ENCODE data around the gene FAM181A.

FAM181A gene

DNA sequence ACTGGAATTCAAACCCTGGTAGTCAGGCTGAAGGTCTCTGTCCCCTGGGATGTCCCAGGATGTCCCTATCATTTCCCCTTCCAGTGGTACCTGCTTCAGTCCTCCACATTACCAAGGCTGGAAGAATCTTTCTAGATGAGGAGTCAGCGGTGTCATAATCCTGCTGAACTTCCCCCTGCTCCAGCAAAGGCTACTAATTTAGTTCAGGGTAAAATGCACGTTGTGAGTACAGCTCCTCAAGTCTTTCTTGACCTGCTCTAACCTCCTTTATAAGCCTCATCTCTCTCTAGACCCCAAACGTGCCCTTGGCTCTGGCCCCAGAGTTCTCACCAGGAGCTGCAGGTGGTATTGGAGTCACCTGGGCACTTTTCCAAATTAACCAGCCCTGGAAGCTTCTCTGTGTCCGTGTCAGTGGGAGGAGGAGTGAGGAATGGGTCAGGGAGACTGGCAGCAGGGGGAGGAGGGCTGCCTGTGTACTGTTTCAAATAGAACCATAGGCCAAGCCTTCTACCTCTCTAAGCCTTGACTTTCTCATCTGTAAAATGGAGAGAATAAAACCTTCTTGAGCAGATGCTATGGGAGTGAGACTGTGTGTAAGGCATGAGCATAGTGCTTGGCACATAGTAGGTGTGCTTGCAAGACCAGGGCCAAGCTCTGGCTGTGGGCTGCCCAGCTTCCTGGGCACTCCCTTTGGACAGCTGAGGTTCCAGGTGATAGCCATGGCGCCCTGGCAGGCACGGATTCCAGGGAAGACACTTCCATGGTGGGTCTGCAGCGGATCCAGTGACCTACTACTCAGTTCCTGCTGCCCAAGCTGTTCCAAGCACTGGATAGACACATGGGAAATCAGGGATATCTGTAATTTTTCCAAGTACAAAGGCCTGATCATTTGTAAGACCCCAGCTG, 24.7 kb downstream of the FAM181A start:
- Histone ChIP-seq H3K79me2 (ENCODE audit: insufficient read depth, low read length) (no peaks in the 10 kb centered on the region), H3K9me3 (ENCODE audit: insufficient read depth, low read length) (no peaks in the 10 kb centered on the region), H2AFZ (ENCODE audit: low read depth, low read length, severe bottlenecking) (no peak overlapping the region), H3K36me3 (ENCODE audit: low read length) (peaks cover 4% of the 10 kb centered on the region), H3K27me3 (ENCODE audit: low read length) (no peaks in the 10 kb centered on the region), H3K27ac (ENCODE audit: low read depth, low read length) (peak overlapping the region; percentile 34), H3K9ac (ENCODE audit: low read length) (no peak overlapping the region), H3K4me3 (ENCODE audit: insufficient read depth, low read length, poor library complexity, severe bottlenecking) (no peak overlapping the region), H3K9me2 (replicated peaks; ENCODE audit: insufficient read depth, low read length) (no peaks in the 10 kb centered on the region), H4K20me1 (ENCODE audit: low read depth, low read length) (no peaks in the 10 kb centered on the region), H3F3A (ENCODE audit: insufficient read depth) (0 out of 2 replicates have a peak, but pooled peaks cover 9% of the 10 kb centered on the region), H3K4me2 (ENCODE audit: low read depth, low read length, poor library complexity, severe bottlenecking) (no peak overlapping the region)
- TF ChIP-seq EZH2phosphoT487 (conservative IDR thresholded peaks at IDR 0.05; ENCODE audit: low read length), result no peak
- TF ChIP-seq, protein P1, sequence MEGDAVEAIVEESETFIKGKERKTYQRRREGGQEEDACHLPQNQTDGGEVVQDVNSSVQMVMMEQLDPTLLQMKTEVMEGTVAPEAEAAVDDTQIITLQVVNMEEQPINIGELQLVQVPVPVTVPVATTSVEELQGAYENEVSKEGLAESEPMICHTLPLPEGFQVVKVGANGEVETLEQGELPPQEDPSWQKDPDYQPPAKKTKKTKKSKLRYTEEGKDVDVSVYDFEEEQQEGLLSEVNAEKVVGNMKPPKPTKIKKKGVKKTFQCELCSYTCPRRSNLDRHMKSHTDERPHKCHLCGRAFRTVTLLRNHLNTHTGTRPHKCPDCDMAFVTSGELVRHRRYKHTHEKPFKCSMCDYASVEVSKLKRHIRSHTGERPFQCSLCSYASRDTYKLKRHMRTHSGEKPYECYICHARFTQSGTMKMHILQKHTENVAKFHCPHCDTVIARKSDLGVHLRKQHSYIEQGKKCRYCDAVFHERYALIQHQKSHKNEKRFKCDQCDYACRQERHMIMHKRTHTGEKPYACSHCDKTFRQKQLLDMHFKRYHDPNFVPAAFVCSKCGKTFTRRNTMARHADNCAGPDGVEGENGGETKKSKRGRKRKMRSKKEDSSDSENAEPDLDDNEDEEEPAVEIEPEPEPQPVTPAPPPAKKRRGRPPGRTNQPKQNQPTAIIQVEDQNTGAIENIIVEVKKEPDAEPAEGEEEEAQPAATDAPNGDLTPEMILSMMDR (IDR thresholded peaks at IDR 0.05; ENCODE audit: insufficient read depth, low read length, poor library complexity, severe bottlenecking), result no peak

DNA sequence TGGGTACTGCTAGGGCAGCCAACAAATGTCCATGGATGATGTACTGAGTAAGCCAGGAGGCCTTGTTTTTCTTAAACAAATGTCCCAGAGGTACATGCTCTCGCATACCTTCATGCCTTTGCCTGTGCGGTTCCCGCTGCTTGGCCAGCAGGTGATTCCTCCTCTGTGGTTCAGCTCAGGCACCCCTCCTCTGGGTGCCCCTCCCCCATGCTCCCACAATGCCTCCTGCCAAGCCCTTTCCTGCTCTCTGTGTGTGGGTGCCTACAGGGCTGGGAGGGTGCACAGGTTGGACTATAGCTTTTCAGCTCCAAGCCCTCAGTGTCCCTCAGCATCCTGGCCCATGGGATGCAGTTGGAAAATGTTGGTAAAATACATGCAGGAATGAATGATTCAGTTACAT, 25.7 kb downstream of the FAM181A start:
- no peaks in the 10 kb centered on the region for H3K9me3 ChIP-seq (ENCODE audit: insufficient read depth, low read length)
- H3K9me2 ChIP-seq (replicated peaks; ENCODE audit: insufficient read depth, low read length), result no peaks in the 10 kb centered on the region

DNA sequence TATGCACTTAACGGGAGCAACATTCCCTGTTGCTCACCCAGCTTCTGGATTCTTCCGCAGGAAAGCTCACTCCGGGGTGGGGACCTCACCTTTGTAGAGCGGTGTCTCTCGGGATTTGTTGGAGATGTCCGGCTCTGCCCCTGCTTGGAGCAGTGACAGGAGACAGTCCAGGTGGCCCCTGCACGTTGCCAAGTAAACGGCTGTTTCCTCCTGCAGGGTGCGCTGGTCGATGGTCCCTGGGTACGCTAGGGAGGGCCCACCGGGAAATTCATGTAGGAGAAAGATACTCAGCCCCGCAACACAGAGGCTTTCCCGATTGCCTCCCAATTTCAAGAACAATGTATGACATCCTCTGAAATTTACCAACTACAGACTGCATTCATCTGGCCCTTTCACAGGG, 26.1 kb downstream of the FAM181A start:
- Histone ChIP-seq H3F3A (ENCODE audit: insufficient read depth) (0 out of 2 replicates have a peak, but pooled peaks cover 9% of the 10 kb centered on the region), H3K79me2 (ENCODE audit: insufficient read depth, low read length) (no peaks in the 10 kb centered on the region), H3K9me3 (ENCODE audit: insufficient read depth, low read length) (no peaks in the 10 kb centered on the region), H3K9me2 (replicated peaks; ENCODE audit: insufficient read depth, low read length) (no peaks in the 10 kb centered on the region), H2AFZ (ENCODE audit: low read depth, low read length, severe bottlenecking) (no peak overlapping the region), H3K27ac (ENCODE audit: low read depth, low read length) (0 out of 2 replicates have a peak overlapping the region, but pooled peaks have one; percentile 99), H3K9ac (ENCODE audit: low read length) (no peak overlapping the region), H4K20me1 (ENCODE audit: low read depth, low read length) (no peaks in the 10 kb centered on the region), H3K36me3 (ENCODE audit: low read length) (no peaks in the 10 kb centered on the region), H3K4me3 (ENCODE audit: insufficient read depth, low read length, poor library complexity, severe bottlenecking) (no peak overlapping the region), H3K27me3 (ENCODE audit: low read length) (no peaks in the 10 kb centered on the region), H3K4me2 (ENCODE audit: low read depth, low read length, poor library complexity, severe bottlenecking) (no peak overlapping the region)
- TF ChIP-seq, protein P1 (IDR thresholded peaks at IDR 0.05; ENCODE audit: insufficient read depth, low read length, poor library complexity, severe bottlenecking), result no peak
- no peak for TF ChIP-seq EZH2phosphoT487 (conservative IDR thresholded peaks at IDR 0.05; ENCODE audit: low read length)

More for the DNA sequence above, 25.7 kb downstream of the FAM181A start:
- no peak overlapping the region for H3K9ac ChIP-seq (ENCODE audit: low read length)
- H3F3A ChIP-seq (ENCODE audit: insufficient read depth), result 0 out of 2 replicates have a peak, but pooled peaks cover 9% of the 10 kb centered on the region
- no peaks in the 10 kb centered on the region for H3K27me3 ChIP-seq (ENCODE audit: low read length)
- H2AFZ ChIP-seq (ENCODE audit: low read depth, low read length, severe bottlenecking), result no peak overlapping the region
- no peaks in the 10 kb centered on the region for H4K20me1 ChIP-seq (ENCODE audit: low read depth, low read length)
- H3K4me2 ChIP-seq (ENCODE audit: low read depth, low read length, poor library complexity, severe bottlenecking), result no peak overlapping the region
- H3K27ac ChIP-seq (ENCODE audit: low read depth, low read length), result peak overlapping the region; percentile 10; the same call in 1 of the 2 replicates
- H3K79me2 ChIP-seq (ENCODE audit: insufficient read depth, low read length), result no peaks in the 10 kb centered on the region
- H3K4me3 ChIP-seq (ENCODE audit: insufficient read depth, low read length, poor library complexity, severe bottlenecking), result no peak overlapping the region
- H3K36me3 ChIP-seq (ENCODE audit: low read length), result no peaks in the 10 kb centered on the region
- TF ChIP-seq, protein P1 (IDR thresholded peaks at IDR 0.05; ENCODE audit: insufficient read depth, low read length, poor library complexity, severe bottlenecking), result no peak
- TF ChIP-seq EZH2phosphoT487 (conservative IDR thresholded peaks at IDR 0.05; ENCODE audit: low read length), result no peak
